ENCODE measurements around the gene GPBAR1.

- TF ChIP-seq, protein P1, sequence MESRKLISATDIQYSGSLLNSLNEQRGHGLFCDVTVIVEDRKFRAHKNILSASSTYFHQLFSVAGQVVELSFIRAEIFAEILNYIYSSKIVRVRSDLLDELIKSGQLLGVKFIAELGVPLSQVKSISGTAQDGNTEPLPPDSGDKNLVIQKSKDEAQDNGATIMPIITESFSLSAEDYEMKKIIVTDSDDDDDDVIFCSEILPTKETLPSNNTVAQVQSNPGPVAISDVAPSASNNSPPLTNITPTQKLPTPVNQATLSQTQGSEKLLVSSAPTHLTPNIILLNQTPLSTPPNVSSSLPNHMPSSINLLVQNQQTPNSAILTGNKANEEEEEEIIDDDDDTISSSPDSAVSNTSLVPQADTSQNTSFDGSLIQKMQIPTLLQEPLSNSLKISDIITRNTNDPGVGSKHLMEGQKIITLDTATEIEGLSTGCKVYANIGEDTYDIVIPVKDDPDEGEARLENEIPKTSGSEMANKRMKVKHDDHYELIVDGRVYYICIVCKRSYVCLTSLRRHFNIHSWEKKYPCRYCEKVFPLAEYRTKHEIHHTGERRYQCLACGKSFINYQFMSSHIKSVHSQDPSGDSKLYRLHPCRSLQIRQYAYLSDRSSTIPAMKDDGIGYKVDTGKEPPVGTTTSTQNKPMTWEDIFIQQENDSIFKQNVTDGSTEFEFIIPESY (IDR thresholded peaks at IDR 0.05) = no peak
- no peak for TF ChIP-seq FOXA1 (IDR thresholded peaks at IDR 0.05)
- TF ChIP-seq REST (IDR thresholded peaks at IDR 0.05) = no peak
- TF ChIP-seq RAD21 (IDR thresholded peaks at IDR 0.05) = no peak
- TF ChIP-seq, protein P2, sequence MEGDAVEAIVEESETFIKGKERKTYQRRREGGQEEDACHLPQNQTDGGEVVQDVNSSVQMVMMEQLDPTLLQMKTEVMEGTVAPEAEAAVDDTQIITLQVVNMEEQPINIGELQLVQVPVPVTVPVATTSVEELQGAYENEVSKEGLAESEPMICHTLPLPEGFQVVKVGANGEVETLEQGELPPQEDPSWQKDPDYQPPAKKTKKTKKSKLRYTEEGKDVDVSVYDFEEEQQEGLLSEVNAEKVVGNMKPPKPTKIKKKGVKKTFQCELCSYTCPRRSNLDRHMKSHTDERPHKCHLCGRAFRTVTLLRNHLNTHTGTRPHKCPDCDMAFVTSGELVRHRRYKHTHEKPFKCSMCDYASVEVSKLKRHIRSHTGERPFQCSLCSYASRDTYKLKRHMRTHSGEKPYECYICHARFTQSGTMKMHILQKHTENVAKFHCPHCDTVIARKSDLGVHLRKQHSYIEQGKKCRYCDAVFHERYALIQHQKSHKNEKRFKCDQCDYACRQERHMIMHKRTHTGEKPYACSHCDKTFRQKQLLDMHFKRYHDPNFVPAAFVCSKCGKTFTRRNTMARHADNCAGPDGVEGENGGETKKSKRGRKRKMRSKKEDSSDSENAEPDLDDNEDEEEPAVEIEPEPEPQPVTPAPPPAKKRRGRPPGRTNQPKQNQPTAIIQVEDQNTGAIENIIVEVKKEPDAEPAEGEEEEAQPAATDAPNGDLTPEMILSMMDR (IDR thresholded peaks at IDR 0.05; ENCODE audit: low read depth, low read length, missing input control) = no peak
- TF ChIP-seq JUND (IDR thresholded peaks at IDR 0.05) = no peak
- TF ChIP-seq, protein P3, sequence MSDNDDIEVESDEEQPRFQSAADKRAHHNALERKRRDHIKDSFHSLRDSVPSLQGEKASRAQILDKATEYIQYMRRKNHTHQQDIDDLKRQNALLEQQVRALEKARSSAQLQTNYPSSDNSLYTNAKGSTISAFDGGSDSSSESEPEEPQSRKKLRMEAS (IDR thresholded peaks at IDR 0.05) = no peak
Observed at GRCh38 chr2:218249691-218250090, 11.1 kb upstream of the GPBAR1 start.

Measured in liver (tissue), 3 donors.